HT-29 (cell line): ENCODE measurements around the gene HEATR5B. TPM values are rescaled to one million over a fixed set of nuclear protein-coding genes. Genes with fewer than 3 reads are reported as not detected.
"Not testable (repeated sequence)": the region's sequence is repeated elsewhere in the genome, so short reads cannot be mapped to it uniquely, and the experiment has no call there.

Experiments used
- DNase-seq: peaks from one replicate; pipeline ENCODE4 v3.0.0-alpha.2; 2015; ENCODE audit warnings: low spot score
- total RNA-seq: library from RNA; depleted of rRNA; stranded (reverse); fragments of >200 nt; shearing (Covaris generic); gene quantifications from 2 replicates; pipeline ENCODE4 v1.2.3, GENCODE V29; 2014

Gene HEATR5B
- total RNA-seq, 1 experiment from 2014 or later, result 8.6 TPM

DNA sequence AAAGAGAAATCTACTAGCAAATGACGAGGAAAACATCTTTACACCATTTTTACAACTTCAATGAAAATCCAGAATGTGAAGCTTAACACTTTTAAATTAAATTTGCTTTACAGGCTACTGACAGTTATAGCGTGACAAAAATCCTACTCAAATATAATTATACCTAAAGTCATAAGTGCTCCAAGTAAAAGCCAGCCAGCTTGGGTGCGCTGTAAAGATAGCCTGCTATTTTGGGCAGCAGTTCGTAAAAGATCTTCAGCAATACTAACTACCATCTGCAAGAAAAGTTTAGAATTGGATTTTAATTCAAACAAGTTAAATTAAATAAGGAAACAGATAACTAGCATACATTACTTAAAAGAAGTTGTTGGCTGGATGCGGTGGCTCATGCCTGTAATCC lies 22.4 kb downstream of the HEATR5B start:
- DNase-seq, result no peak

DNA sequence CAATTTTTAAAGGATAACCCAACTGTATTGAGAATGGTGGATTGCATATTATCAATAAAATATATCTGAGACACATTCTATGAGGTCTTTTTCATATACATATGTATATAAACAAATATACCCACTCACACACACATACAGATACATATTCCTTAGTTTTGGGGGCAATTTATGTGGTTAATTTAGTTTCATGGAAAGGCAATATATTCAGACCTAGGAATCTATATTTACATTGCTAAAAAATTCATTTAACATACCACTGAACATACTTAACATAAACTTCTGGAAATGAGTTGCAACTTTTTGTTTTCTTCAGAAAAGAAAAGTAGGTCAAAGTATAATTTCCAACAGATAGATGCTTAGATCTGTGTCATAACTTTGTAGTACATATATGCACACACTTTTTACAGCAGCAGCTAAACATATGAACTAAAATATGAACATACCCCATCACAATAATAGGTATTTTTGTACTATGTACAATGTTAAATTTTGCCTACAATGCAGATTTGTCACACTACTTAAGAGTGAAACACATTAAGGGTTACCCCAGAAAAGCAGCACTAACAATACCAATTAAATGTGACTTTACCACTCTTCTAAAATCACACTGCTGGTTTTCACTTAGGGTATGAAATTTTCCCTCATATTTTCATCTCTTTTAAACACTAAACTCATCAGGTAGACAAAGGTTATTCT lies 23.0 kb downstream of the HEATR5B start:
- no peak for DNase-seq

DNA sequence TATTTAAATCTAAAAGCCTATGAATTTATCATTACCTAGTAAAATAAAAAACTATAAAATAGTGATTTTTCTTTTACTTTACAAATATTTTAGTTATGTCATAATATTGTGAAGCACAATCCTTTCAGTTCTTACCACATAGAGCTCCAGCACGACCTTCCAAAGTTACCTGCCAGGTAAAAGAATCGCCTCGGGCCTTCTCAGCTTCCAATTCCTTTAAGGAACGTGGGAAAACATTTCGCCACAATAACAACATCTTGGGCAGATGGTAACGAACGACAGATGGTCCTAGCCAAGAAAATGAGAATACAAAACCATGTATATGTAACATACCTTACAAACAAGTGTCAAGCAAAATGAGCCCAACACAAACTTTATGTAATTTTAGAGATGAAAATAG lies 23.7 kb downstream of the HEATR5B start:
- DNase-seq, result no peak

DNA sequence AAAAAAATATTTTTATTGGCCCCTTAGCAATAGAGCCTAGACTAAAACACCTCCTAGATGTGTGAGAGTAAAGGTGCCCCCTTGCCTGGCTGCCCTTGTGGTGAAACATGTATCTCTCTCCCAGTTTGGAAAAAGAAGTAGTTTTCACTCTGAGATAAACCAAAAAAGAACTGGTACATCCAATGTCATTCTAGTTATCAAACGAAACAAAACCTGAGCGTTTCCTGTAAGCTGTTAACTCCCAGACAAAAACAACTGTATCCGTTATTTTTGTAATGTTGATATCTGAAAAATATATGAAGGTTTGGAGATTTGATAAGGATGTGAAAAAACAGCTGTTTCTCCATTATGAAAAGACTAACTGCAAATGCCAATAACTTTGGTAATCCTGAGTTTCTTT lies 24.3 kb downstream of the HEATR5B start:
- no peak for DNase-seq

DNA sequence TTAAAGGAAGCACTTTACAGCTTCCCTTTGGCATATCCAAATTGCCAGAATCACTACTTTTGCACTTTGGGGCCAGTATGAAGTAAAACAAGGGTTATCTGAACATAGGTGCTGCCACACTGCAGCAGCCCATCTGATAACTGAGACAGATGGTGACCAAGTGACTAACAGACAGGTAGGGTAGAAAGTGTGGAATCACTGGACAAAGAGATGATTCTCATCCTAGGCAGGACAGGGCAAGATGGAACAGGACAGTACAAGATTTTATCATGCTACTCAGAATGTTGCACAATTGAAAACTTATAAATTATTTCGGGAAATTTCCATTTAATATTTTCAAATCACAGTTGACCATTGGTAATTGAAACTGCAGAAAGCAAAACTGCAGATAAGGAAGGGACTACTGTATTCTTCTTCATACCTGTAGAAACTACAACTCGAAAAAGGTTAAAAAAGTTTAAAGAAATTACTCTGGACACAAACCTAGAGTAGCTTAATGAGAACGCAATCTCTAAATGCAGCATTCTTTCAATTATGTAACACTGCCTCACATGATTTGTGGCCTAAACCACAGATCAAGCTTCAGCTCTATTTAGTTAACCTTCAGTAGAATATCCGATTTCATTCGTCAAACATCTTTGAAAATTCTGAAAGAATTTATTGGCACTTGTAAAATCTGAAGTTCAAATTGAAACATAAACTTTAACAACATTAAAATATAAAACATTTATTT lies 31.4 kb downstream of the HEATR5B start:
- DNase-seq, result no peak

DNA sequence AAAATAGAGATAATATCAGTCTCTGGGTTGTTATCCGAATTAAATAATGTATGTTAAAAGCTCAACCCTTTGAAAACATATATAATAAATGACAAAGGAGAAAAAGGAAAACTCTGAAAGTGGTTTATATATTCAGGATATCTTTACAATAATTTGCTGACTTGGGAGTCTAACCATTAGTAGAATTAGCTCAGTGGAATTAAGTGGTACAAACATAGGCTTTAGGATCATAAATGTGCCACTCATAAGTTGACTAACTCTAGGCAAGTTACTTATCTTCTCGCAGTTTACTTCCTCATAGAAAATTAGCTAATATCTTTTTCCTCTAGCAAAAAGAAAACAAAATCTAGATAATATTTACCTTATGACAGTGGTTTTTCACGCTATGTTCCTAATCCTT lies 44.6 kb downstream of the HEATR5B start:
- DNase-seq, result no peak

DNA sequence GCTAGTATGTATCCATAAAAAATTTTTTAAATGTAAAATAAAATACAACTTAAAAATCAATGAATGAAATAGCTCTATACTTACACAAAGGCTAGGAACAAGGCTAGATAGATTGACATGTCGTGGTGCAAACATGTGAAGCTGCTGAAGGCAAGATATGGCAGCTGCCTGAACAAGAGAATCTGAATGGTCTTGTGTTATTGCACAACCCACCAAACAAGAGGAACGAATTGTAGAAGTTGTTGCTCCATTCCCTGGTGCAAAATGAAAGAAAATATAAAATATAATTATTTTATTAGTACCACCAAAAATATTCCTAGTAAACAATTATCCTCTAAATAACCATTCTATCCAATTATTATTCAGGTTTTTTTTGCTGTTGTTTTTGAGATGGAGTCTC lies 46.4 kb downstream of the HEATR5B start:
- no peak for DNase-seq

DNA sequence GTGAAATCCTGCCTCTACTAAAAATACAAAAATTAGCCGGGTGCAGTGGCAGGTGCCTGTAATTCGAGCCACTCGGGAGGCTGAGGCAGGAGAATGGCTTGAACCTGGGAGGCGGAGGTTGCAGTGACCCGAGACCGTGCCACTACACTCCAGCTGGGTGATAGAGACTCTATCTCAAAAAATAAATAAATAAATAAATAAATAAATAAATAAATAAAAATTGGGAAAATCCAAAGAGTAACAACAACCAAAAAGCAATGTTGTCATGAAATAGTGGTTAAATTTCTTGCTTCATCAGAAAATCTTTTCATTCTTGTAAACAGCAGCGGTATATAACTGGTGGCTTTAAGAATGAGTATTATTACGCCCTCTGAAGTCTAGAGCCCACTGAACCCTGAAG lies 54.4 kb downstream of the HEATR5B start:
- DNase-seq, result no peak

DNA sequence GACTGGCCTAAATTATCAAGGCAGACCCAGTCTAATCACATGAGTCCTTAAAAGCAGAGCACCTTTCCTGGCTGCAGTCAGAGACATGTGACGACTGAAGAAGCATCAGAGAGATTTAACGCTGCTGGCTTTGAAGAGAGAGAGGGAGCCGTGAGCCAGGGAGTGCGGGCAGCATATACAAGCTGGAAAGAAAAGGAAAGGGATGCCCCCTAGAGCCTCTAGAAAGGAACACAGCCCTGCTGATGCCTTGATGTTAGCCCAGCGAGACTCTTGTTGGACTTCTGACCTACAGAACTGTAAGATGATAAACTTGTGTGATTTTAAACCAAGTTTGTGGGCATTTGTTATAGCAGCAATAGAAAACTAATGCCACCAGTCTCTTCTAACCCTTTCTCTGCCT lies 58.1 kb downstream of the HEATR5B start:
- no peak for DNase-seq

DNA sequence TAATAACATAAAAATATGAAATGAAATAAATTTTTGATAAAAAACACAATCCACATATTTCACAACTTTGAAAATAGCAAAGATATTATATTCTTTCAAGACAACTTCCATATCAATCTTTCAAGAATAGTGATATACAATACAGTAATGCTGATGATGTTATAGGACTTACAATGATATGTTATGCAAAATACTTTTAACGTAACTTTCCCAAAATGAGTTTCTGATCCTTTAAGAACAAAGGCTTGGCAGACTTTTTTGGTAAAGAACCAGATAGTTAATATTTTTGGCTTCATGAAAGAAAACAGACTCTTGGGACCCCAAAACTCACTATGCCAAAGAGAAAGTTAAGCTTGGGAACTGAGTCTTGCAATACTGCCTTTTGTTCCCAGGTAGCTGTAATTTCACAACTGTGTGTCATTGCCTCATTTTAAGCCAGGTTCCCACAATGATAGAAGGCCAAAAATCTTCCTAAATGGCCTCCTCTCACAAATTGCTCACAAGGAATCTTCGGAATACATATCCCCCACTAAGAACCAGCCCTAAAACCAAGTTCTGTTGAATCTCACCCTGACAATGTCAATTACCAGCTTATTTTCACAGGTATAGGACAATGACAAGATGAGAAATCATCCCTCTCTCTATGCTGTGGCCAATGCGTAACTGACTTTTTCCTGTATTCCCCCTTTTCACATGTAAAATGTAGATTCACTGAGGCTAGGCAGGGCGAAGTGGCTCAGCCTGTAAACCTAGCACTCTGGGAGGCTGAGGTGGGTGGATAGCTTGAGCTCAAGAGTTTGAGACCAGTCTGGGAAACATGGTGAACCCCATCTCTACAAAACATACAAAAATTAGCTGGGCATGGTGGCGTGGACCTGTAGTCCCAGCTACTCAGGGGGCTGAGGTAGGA lies 63.0 kb downstream of the HEATR5B start:
- DNase-seq, result no peak

DNA sequence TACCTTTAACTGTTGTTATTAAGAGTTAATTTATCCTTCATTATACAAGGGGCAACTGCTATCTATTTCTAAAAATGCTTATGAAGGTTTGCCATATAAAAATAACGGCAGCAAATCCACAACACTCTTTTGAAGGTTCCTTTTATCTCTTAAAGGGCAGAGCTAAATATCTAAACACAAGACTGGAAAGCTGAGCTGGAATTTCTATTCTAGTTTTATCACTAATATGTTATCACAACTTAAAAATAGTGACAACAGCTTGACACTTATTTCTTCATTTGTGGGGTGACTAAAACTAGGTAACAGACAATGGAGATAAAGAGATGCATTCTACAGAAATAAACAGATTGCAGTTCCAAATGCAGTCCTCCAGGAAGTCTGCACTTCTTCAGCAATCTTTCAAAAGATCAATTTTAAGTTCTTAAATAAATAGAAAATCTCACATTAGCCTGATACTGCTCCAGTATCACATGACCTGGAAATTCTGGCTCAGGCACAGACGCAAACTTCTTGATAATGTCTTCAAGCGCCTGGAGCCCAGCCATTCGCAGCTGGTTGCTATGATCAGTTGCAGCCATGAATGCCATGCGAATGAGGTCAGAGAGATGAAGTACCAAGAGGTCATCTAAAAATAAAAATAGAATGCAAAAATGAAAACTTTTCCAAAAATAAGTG lies 63.8 kb downstream of the HEATR5B start:
- DNase-seq, result no peak

DNA sequence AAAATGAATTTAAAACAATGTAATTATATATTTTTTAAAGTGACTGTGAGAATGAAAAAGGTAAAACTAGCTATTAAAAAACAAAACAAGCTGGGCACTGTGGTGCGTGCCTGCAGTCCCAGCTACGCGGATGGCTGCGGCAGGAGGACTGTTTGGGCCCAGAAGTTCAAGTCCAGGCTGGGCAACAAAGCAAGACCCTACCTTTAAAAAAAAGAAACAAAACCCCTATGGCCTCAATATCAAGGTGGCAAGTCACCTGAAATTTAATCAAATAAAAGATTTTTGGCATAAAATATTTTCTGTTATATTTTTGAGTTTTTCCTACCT lies 70.9 kb downstream of the HEATR5B start:
- DNase-seq, result no peak

DNA sequence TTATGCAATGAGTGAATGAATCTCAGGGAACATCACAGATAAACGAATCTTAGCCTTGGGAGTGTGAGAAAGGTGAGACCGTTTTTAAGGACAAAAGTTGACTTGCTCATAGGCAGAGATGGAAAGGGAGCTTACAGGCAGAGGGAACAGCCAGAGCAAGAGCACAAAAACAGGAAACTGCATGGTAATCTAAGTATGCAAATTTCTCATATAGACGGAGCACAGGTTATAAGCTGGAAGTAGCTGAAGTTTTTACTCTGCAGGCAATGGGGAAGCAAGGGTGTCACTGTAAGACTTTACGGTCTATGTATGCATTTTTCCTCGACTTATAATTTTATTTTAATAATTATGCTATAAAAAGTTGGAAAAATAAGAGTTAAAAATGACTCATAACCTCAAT lies 73.0 kb downstream of the HEATR5B start:
- no peak for DNase-seq

DNA sequence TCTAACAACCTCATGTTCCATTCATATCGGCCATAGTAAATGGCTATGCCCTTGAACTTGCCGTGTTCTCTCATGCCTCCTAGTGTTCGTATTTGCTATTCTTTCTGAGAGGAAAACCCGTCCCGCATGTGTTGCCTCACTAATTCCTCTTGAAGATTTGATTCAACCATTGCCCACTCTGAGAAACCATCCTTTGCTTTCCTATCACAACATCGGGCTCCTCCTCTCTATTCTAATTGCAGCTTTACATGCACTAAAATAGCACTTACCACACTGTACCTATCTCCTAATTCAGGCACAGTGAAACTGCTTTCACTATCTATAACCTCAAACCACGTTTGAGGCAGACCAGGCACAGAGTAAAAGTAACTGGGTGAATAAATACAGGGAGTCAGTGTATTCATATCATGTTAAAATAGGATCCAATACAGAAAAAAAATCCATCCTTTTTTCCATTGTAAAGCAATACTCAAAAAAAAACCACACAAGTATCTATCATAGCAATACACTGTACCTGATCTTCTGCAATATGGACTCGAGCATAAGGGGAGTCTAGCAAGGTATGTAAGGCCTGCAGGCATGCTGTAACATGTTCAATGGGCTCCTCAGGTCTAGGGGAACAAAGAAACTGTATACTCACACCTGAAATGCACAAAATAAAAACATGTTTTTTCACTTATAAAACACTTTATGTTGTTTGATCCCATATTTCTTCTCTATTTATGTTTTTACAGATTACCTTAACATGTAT lies 78.9 kb downstream of the HEATR5B start:
- peak; percentile 17 for DNase-seq

DNA sequence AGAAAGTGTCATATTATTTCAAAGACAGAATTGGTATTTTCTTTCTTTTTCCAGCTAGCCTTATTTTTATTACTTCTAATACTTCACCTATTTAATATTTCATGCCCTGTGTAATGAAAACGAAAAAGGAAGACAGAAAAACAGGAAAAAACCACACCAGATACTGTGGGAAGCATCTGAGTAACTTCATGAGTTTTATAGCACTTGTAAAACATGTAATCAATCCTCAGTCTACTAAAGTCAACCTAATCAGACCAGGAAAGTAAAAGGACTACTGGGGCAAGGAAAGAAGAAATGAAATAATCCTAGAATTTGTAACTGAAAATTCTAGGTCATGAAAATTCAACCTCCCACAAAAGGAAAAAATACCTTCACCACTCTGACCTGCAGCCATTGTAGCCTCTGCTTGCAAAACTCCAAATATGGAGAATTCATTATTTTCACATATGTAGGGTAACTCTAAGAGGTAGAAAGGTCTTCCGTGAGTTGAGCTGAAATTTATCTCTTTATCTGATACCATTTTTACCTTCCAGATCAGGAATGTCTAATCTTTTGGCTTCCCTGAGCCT lies 83.1 kb downstream of the HEATR5B start:
- no peak for DNase-seq

DNA sequence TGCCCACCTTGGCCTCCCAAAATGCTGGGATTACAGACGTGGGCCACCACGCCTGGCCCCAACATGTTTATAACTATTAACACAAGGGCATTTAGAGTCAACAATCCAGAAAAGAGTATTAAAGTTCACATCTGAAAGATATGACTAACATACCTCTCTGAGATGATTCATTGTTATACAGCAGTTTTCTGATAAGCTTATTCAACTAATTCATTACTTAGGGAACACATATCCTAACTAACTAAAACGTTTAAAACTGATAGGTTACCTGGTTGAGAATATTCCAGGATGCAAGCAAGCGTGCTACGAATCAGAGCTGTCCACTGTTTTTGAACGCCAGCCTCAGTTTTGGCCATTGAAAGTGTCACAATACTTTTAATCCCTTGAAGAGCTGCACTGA lies 83.9 kb downstream of the HEATR5B start:
- peak; percentile 10 for DNase-seq

DNA sequence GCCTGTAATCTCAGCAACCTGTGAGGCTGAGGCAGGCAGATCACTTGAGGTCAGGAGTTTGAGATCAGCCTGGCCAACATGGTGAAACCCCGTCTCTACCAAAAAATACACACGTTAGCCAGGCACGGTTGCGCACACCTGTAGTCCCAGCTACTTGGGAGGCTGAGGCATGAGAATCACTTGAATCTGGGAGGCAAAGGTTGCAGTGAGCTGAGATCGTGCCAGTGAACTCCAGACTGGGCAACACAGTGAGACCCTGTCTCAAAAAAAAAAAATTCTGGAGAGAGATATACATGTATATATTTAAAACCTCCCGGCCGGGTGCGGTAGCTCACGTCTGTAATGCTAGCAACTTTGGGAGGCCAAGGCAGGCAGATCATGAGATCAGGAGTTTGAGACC lies 84.8 kb downstream of the HEATR5B start:
- DNase-seq, result not testable (repeated sequence)

DNA sequence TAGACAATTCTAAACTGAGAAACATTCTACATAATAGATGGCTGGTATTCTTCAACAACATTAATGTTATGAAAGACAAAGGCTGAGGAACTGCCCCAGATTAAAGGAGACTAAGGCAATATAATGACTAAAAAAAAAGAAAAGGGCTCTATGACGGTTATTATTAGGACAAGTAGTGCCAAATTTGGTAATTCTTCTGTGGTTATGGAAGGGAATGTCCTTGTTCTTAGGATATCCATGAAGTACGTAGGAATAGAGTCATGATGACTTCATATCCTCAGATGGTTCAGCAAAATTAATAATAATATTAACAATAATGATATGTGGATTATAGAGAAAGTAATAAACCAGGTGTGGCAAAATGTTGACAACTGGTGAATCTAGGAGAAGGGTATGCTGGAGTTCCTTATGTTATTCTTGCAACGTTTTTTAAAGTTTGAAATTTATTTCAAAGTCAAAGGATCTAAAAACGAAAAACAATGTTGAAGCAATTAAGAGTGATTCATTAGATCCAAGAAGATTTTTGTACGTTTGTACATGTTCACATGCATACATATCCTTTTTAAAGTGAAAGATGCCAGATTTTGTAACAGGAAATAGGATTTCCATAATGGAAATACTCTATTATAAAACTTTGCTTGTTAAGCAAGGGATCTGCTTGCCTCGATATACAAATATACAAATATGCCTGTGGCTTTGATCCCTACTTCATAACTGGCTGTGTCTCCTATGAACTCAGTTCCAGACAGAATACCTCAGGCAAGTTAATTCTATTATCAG lies 90.1 kb downstream of the HEATR5B start:
- DNase-seq, result no peak

DNA sequence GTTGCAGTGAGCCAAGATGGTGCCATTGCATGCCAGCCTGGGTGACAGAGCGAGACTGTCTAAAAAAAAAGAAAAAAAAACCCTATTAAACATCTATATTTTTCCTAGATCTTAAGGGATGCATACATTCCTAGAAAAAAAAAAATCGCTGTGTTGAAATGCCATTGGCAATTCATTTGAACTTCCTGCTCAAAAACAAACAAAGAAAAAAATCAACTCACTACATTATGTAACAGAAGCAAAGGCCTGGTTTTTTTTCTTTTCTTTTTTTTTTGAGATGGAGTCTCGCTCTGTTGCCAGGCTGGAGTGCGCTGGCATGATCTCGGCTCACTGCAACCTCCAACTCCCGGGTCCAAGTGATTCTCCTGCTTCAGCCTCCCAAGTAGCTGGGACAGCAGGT lies 96.2 kb downstream of the HEATR5B start:
- no peak for DNase-seq

DNA sequence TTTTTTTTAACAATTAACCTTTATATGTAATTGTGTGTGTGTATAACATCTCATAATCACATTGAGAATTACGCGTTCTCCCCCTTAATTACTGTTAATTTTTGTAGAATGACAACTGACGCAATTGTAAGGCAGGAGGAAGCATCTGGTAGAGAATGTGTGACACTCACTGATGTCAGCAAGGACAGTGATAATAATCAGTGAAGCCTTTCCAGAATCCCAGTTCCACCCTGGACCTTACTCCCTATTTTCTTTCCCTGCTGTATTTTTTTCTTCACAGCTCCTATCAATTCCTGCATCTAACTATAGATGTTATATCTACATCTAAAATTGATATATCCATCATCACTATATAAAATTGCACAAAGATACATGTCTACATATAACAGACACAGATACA lies 101.7 kb downstream of the HEATR5B start:
- DNase-seq, result no peak
